Bladder microvascular endothelial cell (primary cell): ENCODE measurements around the gene GLCE. TPM values are rescaled to one million over a fixed set of nuclear protein-coding genes. Genes with fewer than 3 reads are reported as not detected.

Source experiments
- total RNA-seq: library from RNA; depleted of rRNA; stranded (reverse); fragments of >200 nt; gene quantifications from 2 replicates; pipeline ENCODE4 v1.2.3, GENCODE V29; 2014

Gene GLCE
- 56.7 and 137 TPM in 2 replicates for total RNA-seq

GRCh38 chr15:69160141-69160993 is at the start of gene GLCE:
TSS of gene GLCE (plus strand) at chr15:69160635. CDS start at chr15:69255807, 95,172 bp downstream.

DNA sequence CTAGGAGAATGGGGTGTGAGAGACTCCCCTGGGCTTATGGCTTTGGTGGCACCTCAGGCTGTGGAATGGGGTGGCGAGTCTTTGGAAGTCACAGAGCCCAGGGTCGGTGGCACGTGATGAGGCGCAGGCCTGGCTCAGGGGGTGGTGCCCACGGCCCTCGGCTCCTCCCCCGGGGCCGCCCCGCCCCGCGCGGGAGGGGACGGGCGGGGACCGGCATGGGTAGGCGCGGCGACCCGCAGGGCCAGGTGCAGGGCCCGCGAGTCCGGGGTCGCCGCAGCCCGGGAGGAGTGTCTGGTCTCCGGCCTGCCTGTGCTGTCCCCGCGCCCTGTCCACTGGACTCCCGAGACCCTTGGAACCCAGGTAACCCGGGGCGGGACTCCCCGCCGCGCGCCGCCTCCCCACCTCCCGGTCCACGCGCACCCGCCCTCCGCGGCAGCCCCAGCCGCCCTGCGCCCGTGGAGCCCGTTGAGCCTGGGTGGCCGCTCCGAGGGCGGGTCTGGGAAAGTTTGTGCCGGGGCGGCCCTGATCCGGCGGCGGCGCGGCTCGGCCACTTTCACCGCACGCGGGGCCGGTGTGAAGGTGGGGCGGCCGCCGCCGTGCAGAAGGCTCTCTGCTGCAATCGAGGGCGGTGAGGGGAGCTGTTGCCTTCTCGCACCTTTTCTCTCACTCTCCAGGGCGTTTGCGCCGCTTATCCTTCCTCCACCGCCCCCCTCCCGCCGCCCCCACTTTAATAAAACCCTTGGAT is 138.4 kb downstream of the GLCE start, which contains the start of gene PAQR5:
TSS of gene PAQR5 (plus strand) at position 216 of the 745 bp plus-strand sequence. CDS start 61,169 bp downstream, outside the sequence.

Other genes with a start within 250 kb of the GLCE start
- gene SPESP1, start 230.1 kb upstream of the GLCE start, total RNA-seq: 1.1 and 2.8 TPM in 2 replicates
- gene NOX5, start 145.9 kb upstream of the GLCE start, total RNA-seq: under 0.01 TPM in 1 of 2 replicates, not detected in the other
- under 0.01 and 0.06 TPM in 2 replicates for gene PAQR5, start 138.3 kb downstream of the GLCE start, total RNA-seq